Endothelial cell of umbilical vein (primary cell): ENCODE measurements around the gene KAZN. TPM values are rescaled to one million over a fixed set of nuclear protein-coding genes. Genes with fewer than 3 reads are reported as not detected.
A peak's percentile ranks its signal among the peaks of the same experiment; 100 is the strongest.

ENCODE experiments used
- BruUV-seq: library from RNA; stranded (reverse); fragments of 400-500 nt; replicated peaks from 2 replicates; lab custom pipeline; 2021; lab: Mats Ljungman, UMichigan
- CTCF ChIA-PET: fragments of 300-600, 350-600 bp; sonication (Branson Sonifier 250); formaldehyde crosslinking; loops from one replicate; lab custom pipeline; 2021; ENCODE audit warnings: antibody characterized with exemption, inconsistent platforms; lab: Charles Lee
- POLR2A ChIA-PET: fragments of 300-600, 350-600 bp; sonication (Branson Sonifier 250); formaldehyde crosslinking; loops from one replicate; lab custom pipeline; 2021; ENCODE audit warnings: antibody characterized with exemption, inconsistent platforms; lab: Charles Lee
- DNase-seq: peaks from one replicate; pipeline ENCODE4 v3.0.0-alpha.2; 2011; ENCODE audit warnings: low read depth, low spot score
- FAIRE-seq: peaks from 2 replicates; lab custom pipeline; 2011; peaks lifted over from hg19 to GRCh38; lab: Jason Lieb, UNC
- H2AFZ ChIP-seq: 2 replicates; pipeline ENCODE4 v1.6.0; 2012; ENCODE audit warnings: low read depth, low read length, control low read depth, inconsistent platforms
- H3K27ac ChIP-seq: 2 replicates; pipeline ENCODE4 v1.5.1; 2011; ENCODE audit warnings: low read depth, mild to moderate bottlenecking, control low read depth, low read length, moderate library complexity; ENCODE audit not compliant: insufficient read depth
- H3K27me3 ChIP-seq, 2 experiments: 2 replicates each; pipeline versions ENCODE4 v1.6.0 to v1.6.1; 2011; ENCODE audit warnings: low read length in 2 of 2, mixed read lengths in 1 of 2; ENCODE audit not compliant: control insufficient read depth in 2 of 2, insufficient read depth in 2 of 2
- H3K36me3 ChIP-seq, 2 experiments: 2 replicates in 1 of 2; 3 replicates in 1 of 2; pipeline ENCODE4 v1.5.1; 2011; ENCODE audit warnings: low read length in 2 of 2, mild to moderate bottlenecking in 1 of 2, moderate library complexity in 1 of 2; ENCODE audit not compliant: control insufficient read depth in 2 of 2, insufficient read depth in 2 of 2; ENCODE audit errors: extremely low read depth in 1 of 2
- H3K4me1 ChIP-seq: 3 replicates; pipeline ENCODE4 v1.5.1; 2011; ENCODE audit warnings: mild to moderate bottlenecking, low read length; ENCODE audit not compliant: control insufficient read depth, insufficient read depth; ENCODE audit errors: extremely low read depth
- H3K4me2 ChIP-seq: 2 replicates; pipeline ENCODE4 v1.6.1; 2011; ENCODE audit warnings: low read length, control low read depth, mixed read lengths; ENCODE audit not compliant: insufficient read depth
- H3K4me3 ChIP-seq, 3 experiments: fragments of 200-600 bp in 1 of 3; sonication (generic), shearing (Covaris generic) in 1 of 3; replicated peaks in 1 of 3; 2 replicates each; pipeline ENCODE4 v1.5.1; 2011 to 2016; ENCODE audit warnings: control low read depth in 3 of 3, low read length in 3 of 3, mild to moderate bottlenecking in 2 of 3, inconsistent platforms in 1 of 3, low read depth in 1 of 3, moderate library complexity in 1 of 3; ENCODE audit not compliant: insufficient read depth in 1 of 3
- H3K79me2 ChIP-seq: 2 replicates; pipeline ENCODE4 v1.6.0; 2012; ENCODE audit warnings: low read length, inconsistent platforms; ENCODE audit not compliant: control insufficient read depth, insufficient read depth
- H3K9ac ChIP-seq: replicated peaks from 2 replicates; pipeline ENCODE3; 2011; ENCODE audit warnings: low read length, control low read depth; ENCODE audit not compliant: insufficient read depth; ENCODE audit errors: extremely low read depth
- H3K9me1 ChIP-seq: replicated peaks from 3 replicates; pipeline ENCODE4 v1.6.0; 2011; ENCODE audit warnings: mild to moderate bottlenecking, low read length; ENCODE audit not compliant: control insufficient read depth, insufficient read depth; ENCODE audit errors: extremely low read depth
- H3K9me3 ChIP-seq: replicated peaks from 2 replicates; pipeline ENCODE4 v1.5.1; 2012; ENCODE audit warnings: low read length, inconsistent platforms; ENCODE audit not compliant: control insufficient read depth, insufficient read depth
- H4K20me1 ChIP-seq: replicated peaks from 2 replicates; pipeline ENCODE3; 2011; ENCODE audit warnings: mild to moderate bottlenecking, low read length; ENCODE audit not compliant: control insufficient read depth, insufficient read depth; ENCODE audit errors: extremely low read depth
- CTCF ChIP-seq, 2 donors: IDR thresholded peaks; 1 replicate in 1 of 2; 2 replicates in 1 of 2; pipeline ENCODE4 v1.5.1; 2011; ENCODE audit warnings: low read length in 2 of 2, mild to moderate bottlenecking in 2 of 2, moderate library complexity in 2 of 2, control low read depth in 1 of 2, inconsistent platforms in 1 of 2, low read depth in 1 of 2; ENCODE audit not compliant: insufficient read depth in 1 of 2; ENCODE audit errors: extremely low read depth in 1 of 2
- EZH2 ChIP-seq: IDR thresholded peaks from 2 replicates; pipeline ENCODE4 v1.6.1; 2012; ENCODE audit warnings: borderline replicate concordance, low read depth, mild to moderate bottlenecking, moderate library complexity, low read length, inconsistent platforms; ENCODE audit not compliant: severe bottlenecking
- FOS ChIP-seq: IDR thresholded peaks from 2 replicates; pipeline ENCODE4 v1.6.1; 2011; ENCODE audit warnings: mild to moderate bottlenecking, low read length, moderate library complexity, borderline replicate concordance; ENCODE audit not compliant: insufficient read depth
- GATA2 ChIP-seq: IDR thresholded peaks from 2 replicates; pipeline ENCODE4 v1.7.0; 2011; ENCODE audit warnings: low read depth, mild to moderate bottlenecking, moderate library complexity, mixed read lengths, low read length; ENCODE audit not compliant: insufficient read length, insufficient read depth
- JUN ChIP-seq: IDR thresholded peaks from 2 replicates; pipeline ENCODE4 v1.6.1; 2011; ENCODE audit warnings: borderline replicate concordance, low read depth; ENCODE audit not compliant: insufficient read length, insufficient read depth
- MAX ChIP-seq: IDR thresholded peaks from 2 replicates; pipeline ENCODE4 v1.6.1; 2011; ENCODE audit not compliant: insufficient read depth, insufficient read length
- MYC ChIP-seq: IDR thresholded peaks from one replicate; pipeline ENCODE4 v1.6.1; 2011; ENCODE audit warnings: mild to moderate bottlenecking, low read depth, low read length
- POLR2A ChIP-seq: IDR thresholded peaks from 2 replicates; pipeline ENCODE4 v1.6.1; 2012; ENCODE audit warnings: low read depth, mild to moderate bottlenecking, control low read depth, low read length
- POLR2AphosphoS5 ChIP-seq: IDR thresholded peaks from 2 replicates; pipeline ENCODE4 v1.6.1; 2012; ENCODE audit warnings: low read depth, mild to moderate bottlenecking, control low read depth, low read length, moderate library complexity; ENCODE audit not compliant: insufficient read depth
- dilution Hi-C: fragments of 300-500 bp; cut with MboI; formaldehyde crosslinking; loops from one replicate; pipeline ENCODE4 v1.15.0; 2019; ENCODE audit warnings: low sequenced_read_pairs; ENCODE audit not compliant: extremely low pct_ligation_motif_present
- intact Hi-C: fragments of 100-400 bp; cut with micrococcal nuclease; formaldehyde crosslinking; loops from one replicate; pipeline ENCODE4 v1.10.0; 2022
- polyA plus RNA-seq, 4 experiments: library from polyadenylated mRNA; depleted of rRNA in 3 of 4; stranded (reverse) in 3 of 4; unstranded in 1 of 4; fragments of >200 nt; gene quantifications; 2 replicates each; pipeline versions ENCODE4 v1.2.1 to v1.2.3, GENCODE V29; 2011 to 2012; ENCODE audit warnings: missing spikeins in 1 of 4
- total RNA-seq: library from RNA; stranded (reverse); gene quantifications from 2 replicates; pipeline ENCODE4 v1.2.3, GENCODE V29; 2021

KAZN gene
- total and polyA plus RNA-seq, 2 donors (not counting 3 experiments of a cell fraction or from before 2014, with no cell fraction given) = 1.6 to 5.8 TPM

- ChIA-PET CTCF (no interaction called here), POLR2A (no interaction called here)
- H3K27me3 ChIP-seq = peaks cover 8 to 14% of the 10 kb centered on the region in 2 experiments
- no peaks in the 10 kb centered on the region for H3K9me1 ChIP-seq
- FAIRE-seq (no peak), DNase-seq (no peak)
- intact Hi-C loops (loop anchor here (5.0 kb wide), 1 partner anchor 146 kb away; no protein-coding TSS in a partner anchor), dilution Hi-C loops (no loop called here)
- H3K79me2 ChIP-seq = no peaks in the 10 kb centered on the region
- BruUV-seq = no TSS peak
- H3K9me3 ChIP-seq = no peaks in the 10 kb centered on the region
- no peak for TF ChIP-seq GATA2
- TF ChIP-seq FOS = no peak
- TF ChIP-seq JUN = no peak
- no peak for TF ChIP-seq POLR2A
- TF ChIP-seq POLR2AphosphoS5 = no peak
- TF ChIP-seq CTCF (IDR thresholded peaks at IDR 0.05; ENCODE audit: extremely low read depth in 1 of 2, insufficient read depth in 1 of 2, low read depth in 1 of 2, low read length in 2 of 2) = no peak
- no peak for TF ChIP-seq EZH2
- no peak for TF ChIP-seq MYC
- TF ChIP-seq MAX = no peak
- H2AFZ ChIP-seq = peak overlapping the region; percentile 52
- no peak overlapping the region for H3K27ac ChIP-seq
- no peaks in the 10 kb centered on the region for H4K20me1 ChIP-seq
- H3K36me3 ChIP-seq = no peaks in the 10 kb centered on the region
- H3K9ac ChIP-seq = no peak overlapping the region
- H3K4me3 ChIP-seq = no peak overlapping the region
- peaks cover 5% of the 10 kb centered on the region for H3K4me1 ChIP-seq
- H3K4me2 ChIP-seq = no peak overlapping the region
Observed at GRCh38 chr1:14922942-14923726, 324.6 kb downstream of the KAZN start.
